ENCODE data around the gene EXOG. TPM values are rescaled to one million over a fixed set of nuclear protein-coding genes. Genes with fewer than 3 reads are reported as not detected.

The EXOG gene
- polyA plus RNA-seq, 3 donors: 9.4 to 20.9 (median 17.7) TPM

- no peak for DNase-seq
These were observed 4.7 kb downstream of the EXOG start for GRCh38 chr3:38500688-38501417.

- DNase-seq: no peak
These were observed 11.0 kb downstream of the EXOG start for GRCh38 chr3:38507120-38507519.

GRCh38 chr3:38509732-38510131 lies 13.6 kb downstream of the EXOG start:
- no peak for DNase-seq

- DNase-seq: no peak
These were observed 14.5 kb downstream of the EXOG start for GRCh38 chr3:38510631-38511030.

GRCh38 chr3:38511546-38511945 lies 15.4 kb downstream of the EXOG start:
- no peak for DNase-seq

GRCh38 chr3:38515367-38515766 lies 19.2 kb downstream of the EXOG start:
- DNase-seq: no peak

GRCh38 chr3:38516669-38517068 lies 20.5 kb downstream of the EXOG start:
- no peak for DNase-seq

- no peak for DNase-seq
These were observed 22.9 kb downstream of the EXOG start for GRCh38 chr3:38519000-38519399.

- no peak for DNase-seq
These were observed 23.5 kb downstream of the EXOG start for GRCh38 chr3:38519651-38520050.

- peak; percentile 74 for DNase-seq
These were observed 25.3 kb downstream of the EXOG start for GRCh38 chr3:38521391-38521987.

GRCh38 chr3:38522002-38522401 lies 25.9 kb downstream of the EXOG start:
- DNase-seq: no peak

- no peak for DNase-seq
These were observed 28.1 kb downstream of the EXOG start for GRCh38 chr3:38524141-38524739.

GRCh38 chr3:38526792-38527191 lies 30.7 kb downstream of the EXOG start:
- no peak for DNase-seq

GRCh38 chr3:38528457-38528856 lies 32.3 kb downstream of the EXOG start:
- no peak for DNase-seq

GRCh38 chr3:38532529-38532928 lies 36.4 kb downstream of the EXOG start:
- no peak for DNase-seq

GRCh38 chr3:38533285-38533976 lies 37.3 kb downstream of the EXOG start:
- DNase-seq: no peak

GRCh38 chr3:38534180-38534579 lies 38.0 kb downstream of the EXOG start:
- DNase-seq: no peak

- DNase-seq: no peak
These were observed 38.5 kb downstream of the EXOG start for GRCh38 chr3:38534604-38535003.

- no peak for DNase-seq
These were observed 40.5 kb downstream of the EXOG start for GRCh38 chr3:38536671-38537070.

- no peak for DNase-seq
These were observed 42.7 kb downstream of the EXOG start for GRCh38 chr3:38538773-38539353.

- no peak for DNase-seq
These were observed 45.7 kb downstream of the EXOG start for GRCh38 chr3:38541806-38542205.

All from renal pelvis (tissue), 4 donors.